GM12801 (cell line): ENCODE data around the gene HTATSF1.

Experiments used
- CTCF ChIP-seq: IDR thresholded peaks from one replicate; pipeline ENCODE4 v1.5.1; 2011; ENCODE audit warnings: control low read depth; ENCODE audit not compliant: insufficient read length; ENCODE audit errors: extremely low read depth

Gene HTATSF1

DNA sequence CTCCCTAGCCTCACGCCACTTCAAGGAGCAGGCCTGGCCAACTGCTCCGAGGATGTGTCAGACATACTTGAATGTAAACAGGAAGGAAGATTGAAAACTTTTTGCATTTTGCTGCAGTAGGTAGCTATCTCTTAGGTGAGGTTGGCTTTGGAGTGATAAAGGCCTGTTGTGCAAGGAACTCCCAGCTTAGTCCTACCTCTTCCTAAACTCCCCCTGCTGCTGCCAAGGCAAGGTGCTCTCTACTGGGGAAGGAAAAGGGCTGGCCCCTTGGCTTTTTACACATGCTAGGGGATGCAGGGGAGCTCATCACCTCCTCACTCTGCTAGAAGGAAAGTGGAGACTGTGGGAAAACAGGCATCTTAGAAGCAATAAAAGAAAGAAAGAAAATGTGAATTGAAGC, 20.4 kb upstream of the HTATSF1 start:
- no peak for TF ChIP-seq CTCF

DNA sequence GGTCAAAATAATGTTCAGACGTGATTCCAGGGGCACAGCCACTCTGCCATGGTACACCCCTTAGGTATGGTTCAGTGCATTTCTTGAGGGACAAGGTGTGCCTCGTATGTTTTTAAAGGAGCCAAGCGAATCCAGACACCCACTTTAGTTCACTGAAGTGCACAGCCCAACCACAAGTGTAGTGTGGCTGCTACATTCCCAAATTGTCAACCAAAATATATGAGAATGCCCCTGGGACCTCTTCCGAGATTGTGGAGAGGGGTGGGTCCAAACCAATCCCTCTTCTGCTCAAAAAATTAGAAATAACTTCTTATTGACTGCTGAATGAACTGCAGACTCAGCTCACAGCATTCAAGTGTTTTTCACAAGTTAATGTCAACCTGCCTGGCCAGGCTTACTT, 17.0 kb upstream of the HTATSF1 start:
- TF ChIP-seq CTCF: no peak

DNA sequence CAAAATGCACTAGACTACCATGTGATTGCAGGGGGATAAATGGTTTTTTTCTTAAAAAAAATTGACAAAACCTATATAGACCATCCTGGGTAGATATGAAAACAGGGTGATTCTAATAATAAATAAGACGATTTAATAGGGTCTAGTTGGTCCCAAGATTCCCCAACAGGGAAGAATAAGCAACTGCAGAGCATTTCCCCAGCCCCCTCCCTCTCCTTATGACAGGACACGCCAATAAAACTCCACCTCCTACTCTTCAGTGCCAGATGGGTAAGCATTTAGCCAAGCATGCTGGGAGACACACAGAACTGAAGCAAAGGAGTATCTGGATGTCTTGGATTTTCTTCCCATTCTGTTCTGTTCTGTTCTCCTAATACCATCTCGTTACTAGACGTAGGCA, 9.7 kb upstream of the HTATSF1 start, which contains the start of gene BRS3:
Gene BRS3 (plus strand): TSS at position 301 of the 400 bp plus-strand sequence. CDS start 168 bp downstream, outside the sequence.
- no peak for TF ChIP-seq CTCF

- no peak for TF ChIP-seq CTCF
Observed at GRCh38 chrX:136488706-136489105, 8.7 kb upstream of the HTATSF1 start.

- no peak for TF ChIP-seq CTCF
Observed at GRCh38 chrX:136491832-136492231, 5.6 kb upstream of the HTATSF1 start.

GRCh38 chrX:136493011-136493410, 4.4 kb upstream of the HTATSF1 start:
- TF ChIP-seq CTCF: no peak

GRCh38 chrX:136495043-136495442, 2.3 kb upstream of the HTATSF1 start:
- no peak for TF ChIP-seq CTCF
